Ascending aorta (tissue), 2 donors: ENCODE results near the gene TEKT1. TPM values are rescaled to one million over a fixed set of nuclear protein-coding genes. Genes with fewer than 3 reads are reported as not detected.
"Not testable (repeated sequence)": the region's sequence is repeated elsewhere in the genome, so short reads cannot be mapped to it uniquely, and the experiment has no call there.

Experiments
- DNase-seq, 2 donors: peaks; one replicate each; pipeline ENCODE4 v3.0.0-alpha.2; 2019; ENCODE audit warnings: low spot score in 2 of 2
- H3K27ac ChIP-seq, 2 donors: fragments of 200-600 bp; sonication (generic); one replicate each; pipeline ENCODE4 v1.5.1; 2016 to 2017; ENCODE audit warnings: mild to moderate bottlenecking in 1 of 2
- H3K27me3 ChIP-seq: fragments of 200-600 bp; sonication (generic); one replicate; pipeline ENCODE4 v1.5.1; 2017
- H3K36me3 ChIP-seq, 2 donors: fragments of 200-600 bp; sonication (generic); one replicate each; pipeline ENCODE4 v1.5.1; 2016
- H3K4me1 ChIP-seq, 2 donors: fragments of 200-600 bp; sonication (generic); one replicate each; pipeline ENCODE4 v1.5.1; 2016 to 2017; ENCODE audit warnings: mild to moderate bottlenecking in 1 of 2
- H3K4me3 ChIP-seq, 2 donors: fragments of 200-600 bp; sonication (generic); one replicate each; pipeline ENCODE4 v1.5.1; 2016 to 2017; ENCODE audit warnings: mild to moderate bottlenecking in 1 of 2
- H3K9me3 ChIP-seq, 2 donors: fragments of 200-600 bp; sonication (generic); one replicate each; pipeline ENCODE4 v1.5.1; 2016
- CTCF ChIP-seq, 3 experiments: fragments of 200-600 bp in 2 of 3; fragments of 450-650 bp in 1 of 3; sonication (generic) in 2 of 3; IDR thresholded peaks; one replicate each; pipeline ENCODE4 v1.5.1; 2016 to 2019; ENCODE audit warnings: antibody characterized with exemption in 3 of 3, mild to moderate bottlenecking in 1 of 3, moderate library complexity in 1 of 3
- intact Hi-C: fragments of 100-400 bp; cut with DNase I; formaldehyde crosslinking; loops from one replicate; pipeline ENCODE4 v1.15.1; 2023
- total RNA-seq: library from RNA; depleted of rRNA; stranded (reverse); fragments of >200 nt; gene quantifications from one replicate; pipeline ENCODE4 v1.1.0, GENCODE V29; 2016

Gene TEKT1
- total RNA-seq, 1 donor from 2014 or later = not detected

DNA sequence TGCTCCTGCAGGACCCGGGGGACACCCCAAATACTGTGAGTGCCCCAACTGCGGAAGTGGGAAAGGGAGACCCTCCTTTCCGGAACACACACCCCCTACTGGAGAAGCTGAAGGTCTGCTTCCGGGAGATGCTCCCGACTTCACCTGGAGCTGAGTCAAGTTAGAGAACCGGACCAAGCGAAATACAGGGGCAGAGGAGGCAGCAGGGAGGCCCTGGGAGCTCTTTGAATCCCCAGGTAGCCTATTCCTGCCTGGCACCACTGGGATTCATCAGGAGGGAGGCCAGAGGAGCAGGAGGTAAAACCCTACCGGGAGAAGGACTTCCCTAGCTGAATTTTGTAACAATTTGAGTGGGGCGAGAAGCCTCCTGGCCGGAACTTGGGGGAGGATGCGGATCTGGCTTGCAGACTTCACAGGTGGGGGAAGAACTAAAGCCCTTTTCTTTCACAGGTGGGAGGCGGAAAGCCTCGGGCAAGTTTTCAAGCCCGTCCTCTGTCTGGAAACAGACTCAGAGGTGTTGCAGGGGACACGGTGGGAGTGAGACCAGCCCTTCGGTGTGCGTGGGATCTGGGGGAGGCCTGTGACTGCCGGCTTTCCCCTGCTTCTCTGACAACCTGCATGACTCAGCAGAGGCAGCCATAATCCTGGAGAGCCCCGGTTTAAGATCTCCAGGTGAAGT, 22.4 kb upstream of the TEKT1 start:
- intact Hi-C loops = no loop called here
- DNase-seq = no peak

GRCh38 chr17:6848545-6849179, 17.1 kb upstream of the TEKT1 start:
- H3K36me3 ChIP-seq, H3K9me3 ChIP-seq, H3K27me3 ChIP-seq, H3K4me3 ChIP-seq, H3K27ac ChIP-seq, DNase-seq, H3K4me1 ChIP-seq, intact Hi-C loops: not testable (repeated sequence)

More for the DNA sequence above, 22.4 kb upstream of the TEKT1 start:
- Histone ChIP-seq H3K9me3 (no peaks in the 10 kb centered on the region), H3K27me3 (no peaks in the 10 kb centered on the region), H3K27ac (no peak overlapping the region), H3K4me3 (no peak overlapping the region), H3K4me1 (no peaks in the 10 kb centered on the region), H3K36me3 (no peaks in the 10 kb centered on the region)
- no peak for TF ChIP-seq CTCF (IDR thresholded peaks at IDR 0.05)

GRCh38 chr17:6846138-6846537, 14.6 kb upstream of the TEKT1 start:
- H3K4me3 ChIP-seq, H3K36me3 ChIP-seq, H3K27ac ChIP-seq, DNase-seq, intact Hi-C loops, H3K27me3 ChIP-seq, H3K4me1 ChIP-seq, H3K9me3 ChIP-seq: not testable (repeated sequence)

- H3K4me1 ChIP-seq, H3K36me3 ChIP-seq, H3K4me3 ChIP-seq, DNase-seq, H3K27ac ChIP-seq, H3K27me3 ChIP-seq, H3K9me3 ChIP-seq: not testable (repeated sequence)
- intact Hi-C loops = loop anchor here (5.0 kb wide), 1 partner anchor 178 kb away; the partner anchor contains the start of gene BCL6B
These were observed 12.9 kb upstream of the TEKT1 start for GRCh38 chr17:6844406-6844805.

DNA sequence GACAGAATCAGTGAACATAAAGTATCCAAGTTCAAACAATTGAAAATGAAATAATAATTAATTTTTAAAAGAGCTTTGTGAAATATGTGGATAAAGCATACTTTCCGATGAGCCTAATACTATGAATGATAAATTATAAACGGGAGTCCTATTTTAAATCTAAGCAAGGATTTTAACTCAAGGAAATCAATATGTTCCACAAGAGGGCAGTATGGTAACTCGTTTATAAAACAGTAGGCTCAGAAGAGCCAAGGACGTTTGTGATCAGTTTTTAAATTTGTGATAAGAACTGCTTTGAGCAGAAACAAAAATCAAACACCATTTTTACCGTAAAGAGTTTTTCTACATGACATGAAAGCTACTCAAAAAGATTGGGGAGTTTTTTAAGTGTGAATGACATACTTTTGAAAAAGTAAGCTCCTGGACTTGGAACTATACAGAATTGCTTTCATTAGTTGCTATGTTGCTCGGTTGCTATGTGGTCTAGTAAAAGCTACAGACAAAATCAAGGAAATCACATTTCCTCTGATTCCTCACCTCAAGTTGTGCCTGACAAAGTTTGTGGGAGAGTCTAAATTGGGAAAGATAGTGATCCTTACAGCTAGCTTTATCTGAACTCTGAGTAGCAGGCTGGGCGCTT, 11.8 kb upstream of the TEKT1 start:
- H3K27me3 ChIP-seq = no peaks in the 10 kb centered on the region
- H3K27ac ChIP-seq = no peak overlapping the region
- no peak overlapping the region for H3K4me3 ChIP-seq
- no peaks in the 10 kb centered on the region for H3K9me3 ChIP-seq
- no peaks in the 10 kb centered on the region for H3K4me1 ChIP-seq
- no peak for DNase-seq
- intact Hi-C loops = loop anchor here (5.0 kb wide), 1 partner anchor 179 kb away; the partner anchor contains the start of gene BCL6B
- no peaks in the 10 kb centered on the region for H3K36me3 ChIP-seq
- peak; percentile 14 to 43 (median 22) for TF ChIP-seq CTCF (IDR thresholded peaks at IDR 0.05)

GRCh38 chr17:6841769-6842168, 10.2 kb upstream of the TEKT1 start:
- not testable (repeated sequence) for H3K4me1 ChIP-seq, H3K27me3 ChIP-seq, H3K9me3 ChIP-seq, H3K4me3 ChIP-seq, DNase-seq, H3K27ac ChIP-seq, H3K36me3 ChIP-seq
- intact Hi-C loops = loop anchor here (5.0 kb wide), 1 partner anchor 181 kb away; the partner anchor contains the start of gene BCL6B

- Histone ChIP-seq H3K4me1 (no peaks in the 10 kb centered on the region), H3K36me3 (no peaks in the 10 kb centered on the region), H3K9me3 (no peaks in the 10 kb centered on the region), H3K27me3 (no peaks in the 10 kb centered on the region), H3K4me3 (no peak overlapping the region), H3K27ac (no peak overlapping the region)
- TF ChIP-seq CTCF (IDR thresholded peaks at IDR 0.05) = no peak
- intact Hi-C loops = no loop called here
- no peak for DNase-seq
These were observed 1.0 kb downstream of the TEKT1 start for GRCh38 chr17:6830383-6830986.
